ENCODE data around the gene PTGES2. TPM values are rescaled to one million over a fixed set of nuclear protein-coding genes. Genes with fewer than 3 reads are reported as not detected.

The PTGES2 gene
- total and polyA plus RNA-seq, 2 of the 13 experiments (the other 11 are each of a cell fraction or from before 2014, with no cell fraction given), result 63.7 to 79.8 TPM

DNA sequence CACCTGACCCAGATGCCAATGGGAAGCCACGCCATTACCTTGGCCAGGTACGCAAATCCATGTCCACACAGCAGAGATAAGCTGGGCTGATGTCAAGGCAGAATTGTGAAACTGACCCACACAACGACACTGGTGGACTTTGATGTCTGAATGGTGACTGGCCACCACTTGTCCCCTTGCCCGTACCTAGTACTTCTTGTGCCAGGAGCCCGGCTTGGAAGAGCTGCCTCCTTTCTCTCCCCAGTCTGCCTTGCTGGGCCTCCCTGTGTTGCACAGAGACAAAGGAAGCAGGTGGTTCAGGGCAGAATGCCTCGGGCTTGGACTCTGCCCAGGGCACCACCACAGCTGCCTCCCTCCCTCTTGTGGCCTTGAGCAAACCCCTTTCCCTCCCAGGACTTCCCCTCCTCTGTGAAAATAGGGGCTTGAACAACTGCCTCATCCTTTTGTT is 23.3 kb downstream of the PTGES2 start (continued):
- TF ChIP-seq, protein P1, sequence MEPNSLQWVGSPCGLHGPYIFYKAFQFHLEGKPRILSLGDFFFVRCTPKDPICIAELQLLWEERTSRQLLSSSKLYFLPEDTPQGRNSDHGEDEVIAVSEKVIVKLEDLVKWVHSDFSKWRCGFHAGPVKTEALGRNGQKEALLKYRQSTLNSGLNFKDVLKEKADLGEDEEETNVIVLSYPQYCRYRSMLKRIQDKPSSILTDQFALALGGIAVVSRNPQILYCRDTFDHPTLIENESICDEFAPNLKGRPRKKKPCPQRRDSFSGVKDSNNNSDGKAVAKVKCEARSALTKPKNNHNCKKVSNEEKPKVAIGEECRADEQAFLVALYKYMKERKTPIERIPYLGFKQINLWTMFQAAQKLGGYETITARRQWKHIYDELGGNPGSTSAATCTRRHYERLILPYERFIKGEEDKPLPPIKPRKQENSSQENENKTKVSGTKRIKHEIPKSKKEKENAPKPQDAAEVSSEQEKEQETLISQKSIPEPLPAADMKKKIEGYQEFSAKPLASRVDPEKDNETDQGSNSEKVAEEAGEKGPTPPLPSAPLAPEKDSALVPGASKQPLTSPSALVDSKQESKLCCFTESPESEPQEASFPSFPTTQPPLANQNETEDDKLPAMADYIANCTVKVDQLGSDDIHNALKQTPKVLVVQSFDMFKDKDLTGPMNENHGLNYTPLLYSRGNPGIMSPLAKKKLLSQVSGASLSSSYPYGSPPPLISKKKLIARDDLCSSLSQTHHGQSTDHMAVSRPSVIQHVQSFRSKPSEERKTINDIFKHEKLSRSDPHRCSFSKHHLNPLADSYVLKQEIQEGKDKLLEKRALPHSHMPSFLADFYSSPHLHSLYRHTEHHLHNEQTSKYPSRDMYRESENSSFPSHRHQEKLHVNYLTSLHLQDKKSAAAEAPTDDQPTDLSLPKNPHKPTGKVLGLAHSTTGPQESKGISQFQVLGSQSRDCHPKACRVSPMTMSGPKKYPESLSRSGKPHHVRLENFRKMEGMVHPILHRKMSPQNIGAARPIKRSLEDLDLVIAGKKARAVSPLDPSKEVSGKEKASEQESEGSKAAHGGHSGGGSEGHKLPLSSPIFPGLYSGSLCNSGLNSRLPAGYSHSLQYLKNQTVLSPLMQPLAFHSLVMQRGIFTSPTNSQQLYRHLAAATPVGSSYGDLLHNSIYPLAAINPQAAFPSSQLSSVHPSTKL (CRISPR knock-in tag; IDR thresholded peaks at IDR 0.05), result peak; percentile 91
- TF ChIP-seq, protein P2, sequence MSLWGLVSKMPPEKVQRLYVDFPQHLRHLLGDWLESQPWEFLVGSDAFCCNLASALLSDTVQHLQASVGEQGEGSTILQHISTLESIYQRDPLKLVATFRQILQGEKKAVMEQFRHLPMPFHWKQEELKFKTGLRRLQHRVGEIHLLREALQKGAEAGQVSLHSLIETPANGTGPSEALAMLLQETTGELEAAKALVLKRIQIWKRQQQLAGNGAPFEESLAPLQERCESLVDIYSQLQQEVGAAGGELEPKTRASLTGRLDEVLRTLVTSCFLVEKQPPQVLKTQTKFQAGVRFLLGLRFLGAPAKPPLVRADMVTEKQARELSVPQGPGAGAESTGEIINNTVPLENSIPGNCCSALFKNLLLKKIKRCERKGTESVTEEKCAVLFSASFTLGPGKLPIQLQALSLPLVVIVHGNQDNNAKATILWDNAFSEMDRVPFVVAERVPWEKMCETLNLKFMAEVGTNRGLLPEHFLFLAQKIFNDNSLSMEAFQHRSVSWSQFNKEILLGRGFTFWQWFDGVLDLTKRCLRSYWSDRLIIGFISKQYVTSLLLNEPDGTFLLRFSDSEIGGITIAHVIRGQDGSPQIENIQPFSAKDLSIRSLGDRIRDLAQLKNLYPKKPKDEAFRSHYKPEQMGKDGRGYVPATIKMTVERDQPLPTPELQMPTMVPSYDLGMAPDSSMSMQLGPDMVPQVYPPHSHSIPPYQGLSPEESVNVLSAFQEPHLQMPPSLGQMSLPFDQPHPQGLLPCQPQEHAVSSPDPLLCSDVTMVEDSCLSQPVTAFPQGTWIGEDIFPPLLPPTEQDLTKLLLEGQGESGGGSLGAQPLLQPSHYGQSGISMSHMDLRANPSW (CRISPR knock-in tag; IDR thresholded peaks at IDR 0.05; ENCODE audit: borderline replicate concordance), result no peak
- TF ChIP-seq, protein P3, sequence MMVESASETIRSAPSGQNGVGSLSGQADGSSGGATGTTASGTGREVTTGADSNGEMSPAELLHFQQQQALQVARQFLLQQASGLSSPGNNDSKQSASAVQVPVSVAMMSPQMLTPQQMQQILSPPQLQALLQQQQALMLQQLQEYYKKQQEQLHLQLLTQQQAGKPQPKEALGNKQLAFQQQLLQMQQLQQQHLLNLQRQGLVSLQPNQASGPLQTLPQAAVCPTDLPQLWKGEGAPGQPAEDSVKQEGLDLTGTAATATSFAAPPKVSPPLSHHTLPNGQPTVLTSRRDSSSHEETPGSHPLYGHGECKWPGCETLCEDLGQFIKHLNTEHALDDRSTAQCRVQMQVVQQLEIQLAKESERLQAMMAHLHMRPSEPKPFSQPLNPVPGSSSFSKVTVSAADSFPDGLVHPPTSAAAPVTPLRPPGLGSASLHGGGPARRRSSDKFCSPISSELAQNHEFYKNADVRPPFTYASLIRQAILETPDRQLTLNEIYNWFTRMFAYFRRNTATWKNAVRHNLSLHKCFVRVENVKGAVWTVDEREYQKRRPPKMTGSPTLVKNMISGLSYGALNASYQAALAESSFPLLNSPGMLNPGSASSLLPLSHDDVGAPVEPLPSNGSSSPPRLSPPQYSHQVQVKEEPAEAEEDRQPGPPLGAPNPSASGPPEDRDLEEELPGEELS (CRISPR knock-in tag; IDR thresholded peaks at IDR 0.05), result peak; percentile 55; the same call in 1 of the 2 replicates
- TF ChIP-seq ZNF274 (CRISPR knock-in tag; IDR thresholded peaks at IDR 0.05) (no peak), LCORL (IDR thresholded peaks at IDR 0.05) (no peak), LCORL (CRISPR knock-in tag; IDR thresholded peaks at IDR 0.05) (peak; percentile 92), ZNF317 (CRISPR knock-in tag; IDR thresholded peaks at IDR 0.05) (0 out of 2 replicates have a peak, but pooled peaks have one; percentile 44), MEIS2 (CRISPR knock-in tag; IDR thresholded peaks at IDR 0.05) (peak; percentile 31; the same call in 1 of the 2 replicates), ARID2 (CRISPR knock-in tag; IDR thresholded peaks at IDR 0.05; ENCODE audit: borderline replicate concordance) (no peak), MBNL3 (CRISPR knock-in tag; conservative IDR thresholded peaks at IDR 0.05) (no peak), TARDBP (CRISPR knock-in tag; IDR thresholded peaks at IDR 0.05) (peak; percentile 89; the same call in 1 of the 2 replicates), RCOR2 (CRISPR knock-in tag; IDR thresholded peaks at IDR 0.05) (peak; percentile 61; the same call in 1 of the 2 replicates)
- TF ChIP-seq, protein P4, sequence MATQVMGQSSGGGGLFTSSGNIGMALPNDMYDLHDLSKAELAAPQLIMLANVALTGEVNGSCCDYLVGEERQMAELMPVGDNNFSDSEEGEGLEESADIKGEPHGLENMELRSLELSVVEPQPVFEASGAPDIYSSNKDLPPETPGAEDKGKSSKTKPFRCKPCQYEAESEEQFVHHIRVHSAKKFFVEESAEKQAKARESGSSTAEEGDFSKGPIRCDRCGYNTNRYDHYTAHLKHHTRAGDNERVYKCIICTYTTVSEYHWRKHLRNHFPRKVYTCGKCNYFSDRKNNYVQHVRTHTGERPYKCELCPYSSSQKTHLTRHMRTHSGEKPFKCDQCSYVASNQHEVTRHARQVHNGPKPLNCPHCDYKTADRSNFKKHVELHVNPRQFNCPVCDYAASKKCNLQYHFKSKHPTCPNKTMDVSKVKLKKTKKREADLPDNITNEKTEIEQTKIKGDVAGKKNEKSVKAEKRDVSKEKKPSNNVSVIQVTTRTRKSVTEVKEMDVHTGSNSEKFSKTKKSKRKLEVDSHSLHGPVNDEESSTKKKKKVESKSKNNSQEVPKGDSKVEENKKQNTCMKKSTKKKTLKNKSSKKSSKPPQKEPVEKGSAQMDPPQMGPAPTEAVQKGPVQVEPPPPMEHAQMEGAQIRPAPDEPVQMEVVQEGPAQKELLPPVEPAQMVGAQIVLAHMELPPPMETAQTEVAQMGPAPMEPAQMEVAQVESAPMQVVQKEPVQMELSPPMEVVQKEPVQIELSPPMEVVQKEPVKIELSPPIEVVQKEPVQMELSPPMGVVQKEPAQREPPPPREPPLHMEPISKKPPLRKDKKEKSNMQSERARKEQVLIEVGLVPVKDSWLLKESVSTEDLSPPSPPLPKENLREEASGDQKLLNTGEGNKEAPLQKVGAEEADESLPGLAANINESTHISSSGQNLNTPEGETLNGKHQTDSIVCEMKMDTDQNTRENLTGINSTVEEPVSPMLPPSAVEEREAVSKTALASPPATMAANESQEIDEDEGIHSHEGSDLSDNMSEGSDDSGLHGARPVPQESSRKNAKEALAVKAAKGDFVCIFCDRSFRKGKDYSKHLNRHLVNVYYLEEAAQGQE (IDR thresholded peaks at IDR 0.05; ENCODE audit: borderline replicate concordance in 1 of 2, low read depth in 1 of 2, low read length in 2 of 2), result peak in 1 of 2 experiments; percentile 14; a peak in 1 of 4 replicates
- TF ChIP-seq, protein P5, sequence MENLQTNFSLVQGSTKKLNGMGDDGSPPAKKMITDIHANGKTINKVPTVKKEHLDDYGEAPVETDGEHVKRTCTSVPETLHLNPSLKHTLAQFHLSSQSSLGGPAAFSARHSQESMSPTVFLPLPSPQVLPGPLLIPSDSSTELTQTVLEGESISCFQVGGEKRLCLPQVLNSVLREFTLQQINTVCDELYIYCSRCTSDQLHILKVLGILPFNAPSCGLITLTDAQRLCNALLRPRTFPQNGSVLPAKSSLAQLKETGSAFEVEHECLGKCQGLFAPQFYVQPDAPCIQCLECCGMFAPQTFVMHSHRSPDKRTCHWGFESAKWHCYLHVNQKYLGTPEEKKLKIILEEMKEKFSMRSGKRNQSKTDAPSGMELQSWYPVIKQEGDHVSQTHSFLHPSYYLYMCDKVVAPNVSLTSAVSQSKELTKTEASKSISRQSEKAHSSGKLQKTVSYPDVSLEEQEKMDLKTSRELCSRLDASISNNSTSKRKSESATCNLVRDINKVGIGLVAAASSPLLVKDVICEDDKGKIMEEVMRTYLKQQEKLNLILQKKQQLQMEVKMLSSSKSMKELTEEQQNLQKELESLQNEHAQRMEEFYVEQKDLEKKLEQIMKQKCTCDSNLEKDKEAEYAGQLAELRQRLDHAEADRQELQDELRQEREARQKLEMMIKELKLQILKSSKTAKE (CRISPR knock-in tag; IDR thresholded peaks at IDR 0.05; ENCODE audit: borderline replicate concordance), result peak; percentile 78
